Subcutaneous adipose tissue (tissue), 4 donors: Measurements from ENCODE around the gene AATF. TPM values are rescaled to one million over a fixed set of nuclear protein-coding genes. Genes with fewer than 3 reads are reported as not detected.

Source experiments
- CTCF ChIP-seq: fragments of 450-650 bp; IDR thresholded peaks from one replicate; pipeline ENCODE4 v1.5.1; 2016; ENCODE audit warnings: low read depth, mild to moderate bottlenecking, control low read depth, antibody characterized with exemption, moderate library complexity
- total RNA-seq, 4 donors: library from RNA; depleted of rRNA; stranded (reverse); fragments of >200 nt; gene quantifications; one replicate each; pipeline ENCODE4 v1.1.0, GENCODE V29; 2016

AATF gene
- total RNA-seq, 4 donors from 2014 or later: 25.3 to 38.3 (median 29.1) TPM

- TF ChIP-seq CTCF: no peak
These were observed 8.9 kb upstream of the AATF start for GRCh38 chr17:36939802-36940312.

GRCh38 chr17:36940313-36941264, 8.2 kb upstream of the AATF start:
- TF ChIP-seq CTCF: no peak

- TF ChIP-seq CTCF: no peak
These were observed 7.3 kb upstream of the AATF start for GRCh38 chr17:36941265-36942010.

DNA sequence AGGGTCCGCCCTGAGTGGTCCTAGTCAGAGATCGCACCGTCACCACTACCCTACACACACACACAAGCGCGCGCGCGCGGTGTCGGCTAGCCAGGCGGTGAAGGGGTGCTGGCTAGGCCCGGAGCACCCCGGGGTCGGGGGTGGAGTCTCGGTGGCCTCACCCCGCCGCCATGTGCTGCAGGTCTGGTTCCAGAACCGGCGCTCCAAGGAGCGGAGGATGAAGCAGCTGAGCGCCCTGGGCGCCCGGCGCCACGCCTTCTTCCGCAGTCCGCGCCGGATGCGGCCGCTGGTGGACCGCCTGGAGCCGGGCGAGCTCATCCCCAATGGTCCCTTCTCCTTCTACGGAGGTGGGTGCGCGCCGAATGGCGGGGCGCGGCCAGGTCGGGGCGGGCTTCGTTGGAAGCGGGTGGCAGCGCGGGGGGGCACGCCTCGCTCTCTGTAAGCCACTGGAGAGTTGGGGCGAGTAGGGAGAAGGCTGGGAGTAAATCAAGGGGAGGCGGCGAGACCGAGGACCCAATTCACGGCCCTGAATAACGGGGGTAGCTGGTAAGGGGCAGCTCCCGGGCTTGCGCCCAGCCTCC, 6.6 kb upstream of the AATF start:
- no peak for TF ChIP-seq CTCF

GRCh38 chr17:36942631-36943125, 6.1 kb upstream of the AATF start:
- no peak for TF ChIP-seq CTCF

DNA sequence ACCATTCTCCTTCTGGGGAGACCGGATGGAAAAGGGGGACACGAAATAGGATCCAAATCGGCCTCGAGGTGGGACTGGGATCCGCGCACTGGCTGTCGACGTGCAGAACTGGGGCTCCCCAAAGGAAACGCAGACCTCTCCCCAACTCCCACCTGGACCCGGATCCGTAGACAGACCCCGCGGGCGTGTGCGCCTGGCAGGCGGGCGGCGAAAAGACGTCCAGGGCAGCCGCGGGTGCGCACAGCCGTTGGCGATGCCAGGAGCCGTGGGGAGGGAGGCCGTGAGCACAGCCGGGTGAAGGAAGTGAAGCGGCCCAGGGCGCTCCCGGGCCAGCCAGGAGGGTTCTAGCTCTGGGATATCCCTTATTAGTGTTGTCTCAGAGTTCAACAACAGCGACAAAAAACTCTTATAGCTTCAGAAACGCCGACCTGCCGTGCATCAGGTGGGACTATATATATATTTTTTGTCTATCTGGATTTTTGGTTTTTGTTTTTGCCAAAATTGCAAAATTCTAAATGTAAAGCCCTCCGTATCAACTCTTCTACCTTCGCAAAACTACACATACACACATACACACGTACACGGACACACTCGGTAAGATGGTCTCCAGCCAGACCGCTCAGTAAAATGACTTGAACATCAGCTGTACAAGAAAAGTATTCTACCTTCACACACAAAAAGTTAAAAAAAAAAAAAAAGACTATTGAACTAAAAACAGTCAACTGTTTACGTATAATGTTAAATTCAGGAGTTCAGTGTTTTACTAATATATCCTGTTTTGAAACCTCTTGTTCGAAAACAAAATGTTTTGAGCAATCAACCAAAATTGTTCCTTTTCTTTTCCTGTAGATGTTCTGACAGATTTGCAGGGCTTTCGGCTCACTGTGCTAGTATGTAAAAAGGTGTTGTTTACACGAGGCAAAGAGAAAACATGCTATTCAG, 5.2 kb upstream of the AATF start:
- TF ChIP-seq CTCF: no peak
